MM.1S (cell line): ENCODE measurements around the gene OAS2.

ENCODE experiments used
- DNase-seq: peaks from one replicate; pipeline ENCODE4 v3.0.0-alpha.2; 2015
- H2AFZ ChIP-seq: fragments of 300-600 bp; sonication (generic); 2 replicates; pipeline ENCODE4 v1.6.0; 2016; ENCODE audit warnings: antibody characterized with exemption, low read length
- H3F3A ChIP-seq: fragments of 300-600 bp; sonication (generic); 2 replicates; pipeline ENCODE4 v1.6.1; 2016; ENCODE audit warnings: mild to moderate bottlenecking, antibody characterized with exemption, low read length, moderate library complexity, mixed read lengths; ENCODE audit not compliant: insufficient read depth
- H3K27ac ChIP-seq: fragments of 300-600 bp; sonication (generic); 2 replicates; pipeline ENCODE4 v1.5.1; 2016; ENCODE audit warnings: mild to moderate bottlenecking, low read length
- H3K27me3 ChIP-seq: fragments of 300-600 bp; sonication (generic); replicated peaks from 2 replicates; pipeline ENCODE4 v1.6.0; 2016; ENCODE audit warnings: low read length; ENCODE audit not compliant: insufficient read depth
- H3K36me3 ChIP-seq: fragments of 300-600 bp; sonication (generic); replicated peaks from 2 replicates; pipeline ENCODE4 v1.6.1; 2016; ENCODE audit warnings: mild to moderate bottlenecking, low read length, mixed read lengths; ENCODE audit not compliant: insufficient read depth
- H3K4me1 ChIP-seq: fragments of 300-600 bp; sonication (generic); 2 replicates; pipeline ENCODE4 v1.6.1; 2016; ENCODE audit warnings: low read length, mixed read lengths
- H3K4me2 ChIP-seq: fragments of 300-600 bp; sonication (generic); 2 replicates; pipeline ENCODE4 v1.6.0; 2016; ENCODE audit warnings: low read depth, low read length
- H3K4me3 ChIP-seq: fragments of 300-600 bp; sonication (generic); 2 replicates; pipeline ENCODE4 v1.5.1; 2016; ENCODE audit warnings: low read length, mixed read lengths
- H3K79me2 ChIP-seq: fragments of 300-600 bp; sonication (generic); 2 replicates; pipeline ENCODE4 v1.6.1; 2016; ENCODE audit warnings: mixed run types, low read length, mixed read lengths
- H3K9ac ChIP-seq: fragments of 300-600 bp; sonication (generic); 2 replicates; pipeline ENCODE4 v1.6.1; 2016; ENCODE audit warnings: low read length, mixed read lengths
- H3K9me2 ChIP-seq: fragments of 300-600 bp; sonication (generic); replicated peaks from 2 replicates; pipeline ENCODE4 v1.6.1; 2016; ENCODE audit warnings: mild to moderate bottlenecking, low read length, mixed read lengths; ENCODE audit not compliant: insufficient read depth
- H3K9me3 ChIP-seq: fragments of 300-600 bp; sonication (generic); replicated peaks from 2 replicates; pipeline ENCODE4 v1.6.1; 2016; ENCODE audit warnings: mild to moderate bottlenecking, low read length, mixed read lengths; ENCODE audit not compliant: insufficient read depth
- H4K20me1 ChIP-seq: fragments of 300-600 bp; sonication (generic); 2 replicates; pipeline ENCODE4 v1.6.1; 2016; ENCODE audit warnings: mild to moderate bottlenecking, low read length, moderate library complexity, mixed read lengths; ENCODE audit not compliant: insufficient read depth
- CTCF ChIP-seq: fragments of 300-600 bp; sonication (generic); IDR thresholded peaks from 2 replicates; pipeline ENCODE4 v1.5.1; 2016; ENCODE audit warnings: antibody characterized with exemption, low read length, mixed read lengths
- EZH2 ChIP-seq: fragments of 300-600 bp; sonication (generic); optimal IDR thresholded peaks from 2 replicates; pipeline ENCODE3; 2017; ENCODE audit warnings: low read depth, mild to moderate bottlenecking, antibody characterized with exemption, low read length, mixed read lengths
- EZH2phosphoT487 ChIP-seq: fragments of 300-600 bp; sonication (generic); IDR thresholded peaks from 2 replicates; pipeline ENCODE4 v1.6.1; 2018; ENCODE audit warnings: antibody characterized with exemption, low read length

Gene OAS2

DNA sequence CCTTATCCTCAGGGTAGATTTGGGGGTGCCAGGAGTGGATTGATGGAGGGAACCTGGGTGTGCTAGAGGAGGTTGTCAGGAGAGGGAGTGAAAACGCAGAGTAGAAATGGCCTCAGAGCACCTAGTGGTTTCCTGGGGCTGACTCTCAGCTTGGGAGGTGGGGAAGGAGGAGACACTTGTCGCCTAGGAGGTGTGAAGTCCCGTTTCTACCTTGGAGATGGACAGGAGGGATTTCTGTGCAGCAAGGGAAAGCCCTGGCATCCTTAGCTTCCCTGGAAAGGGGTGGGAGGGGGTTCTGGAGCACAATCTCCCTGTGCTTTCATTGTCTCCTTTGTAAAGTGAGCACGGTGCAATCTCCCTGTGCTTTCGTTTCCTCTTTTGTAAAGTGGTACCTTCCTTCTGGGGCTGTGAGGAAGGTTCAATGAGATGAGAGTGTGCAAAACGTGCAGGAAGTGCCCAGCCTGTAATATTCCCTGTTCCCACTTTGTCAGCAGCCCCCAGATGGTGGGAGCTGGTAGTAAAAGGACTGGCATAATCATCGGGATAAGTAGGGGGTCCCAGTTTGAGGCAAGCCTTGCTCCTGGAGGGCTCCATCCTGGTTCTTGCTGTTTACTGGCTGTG lies 38.4 kb upstream of the OAS2 start:
- Histone ChIP-seq H3K4me2 (peak overlapping the region; percentile 87), H3K9me3 (no peaks in the 10 kb centered on the region), H3F3A (peaks cover 7% of the 10 kb centered on the region; the same call in 1 of the 2 replicates), H3K27me3 (no peaks in the 10 kb centered on the region), H2AFZ (peak overlapping the region; percentile 28), H3K36me3 (no peaks in the 10 kb centered on the region), H4K20me1 (no peaks in the 10 kb centered on the region), H3K79me2 (no peaks in the 10 kb centered on the region), H3K9ac (no peak overlapping the region; the same call in 1 of the 2 replicates), H3K9me2 (no peaks in the 10 kb centered on the region), H3K4me3 (peak overlapping the region; percentile 49), H3K27ac (peak overlapping the region; percentile 25; the same call in 1 of the 2 replicates), H3K4me1 (peaks cover 8% of the 10 kb centered on the region; the same call in 1 of the 2 replicates)
- no peak for DNase-seq
- no peak for TF ChIP-seq EZH2
- no peak for TF ChIP-seq EZH2phosphoT487
- no peak for TF ChIP-seq CTCF

- H3K9me3 ChIP-seq, result no peaks in the 10 kb centered on the region
- no peak overlapping the region for H2AFZ ChIP-seq
- no peaks in the 10 kb centered on the region for H3K36me3 ChIP-seq
- H3K9ac ChIP-seq, result no peak overlapping the region
- H3F3A ChIP-seq, result peaks cover 7% of the 10 kb centered on the region; the same call in 1 of the 2 replicates
- no peaks in the 10 kb centered on the region for H4K20me1 ChIP-seq
- peaks cover 8% of the 10 kb centered on the region; the same call in 1 of the 2 replicates for H3K4me1 ChIP-seq
- no peak for DNase-seq
- H3K4me3 ChIP-seq, result no peak overlapping the region
- H3K27me3 ChIP-seq, result no peaks in the 10 kb centered on the region
- H3K9me2 ChIP-seq, result no peaks in the 10 kb centered on the region
- H3K27ac ChIP-seq, result no peak overlapping the region
- H3K79me2 ChIP-seq, result no peaks in the 10 kb centered on the region
- TF ChIP-seq EZH2phosphoT487 (no peak), CTCF (no peak), EZH2 (no peak)
- no peak overlapping the region for H3K4me2 ChIP-seq
Observed at GRCh38 chr12:112941528-112942335, 36.6 kb upstream of the OAS2 start.

GRCh38 chr12:112942572-112942971 lies 35.7 kb upstream of the OAS2 start:
- no peaks in the 10 kb centered on the region for H4K20me1 ChIP-seq
- no peaks in the 10 kb centered on the region for H3K9me3 ChIP-seq
- no peaks in the 10 kb centered on the region for H3K36me3 ChIP-seq
- H3K9me2 ChIP-seq, result no peaks in the 10 kb centered on the region
- H3K4me2 ChIP-seq, result no peak overlapping the region
- H3K4me3 ChIP-seq, result no peak overlapping the region
- TF ChIP-seq CTCF, result no peak
- no peak overlapping the region for H2AFZ ChIP-seq
- H3K27ac ChIP-seq, result no peak overlapping the region
- H3K27me3 ChIP-seq, result no peaks in the 10 kb centered on the region
- peaks cover 8% of the 10 kb centered on the region; the same call in 1 of the 2 replicates for H3K4me1 ChIP-seq
- no peaks in the 10 kb centered on the region for H3K79me2 ChIP-seq
- H3F3A ChIP-seq, result peaks cover 7% of the 10 kb centered on the region; the same call in 1 of the 2 replicates
- H3K9ac ChIP-seq, result no peak overlapping the region
- no peak for DNase-seq
